Heart right ventricle (tissue), 16 donors: ENCODE measurements around the gene SF1. TPM values are rescaled to one million over a fixed set of nuclear protein-coding genes. Genes with fewer than 3 reads are reported as not detected.

Source experiments
- ATAC-seq, 8 donors: fragments of 200-7000 bp; cut with Tn5 transposase; one replicate each; pipeline ENCODE4 v1.9.1; 2020; ENCODE audit warnings: mild to moderate bottlenecking in 8 of 8, moderate library complexity in 8 of 8, moderate number of reproducible peaks in 1 of 8
- DNase-seq, 2 donors: peaks; one replicate each; pipeline ENCODE4 v3.0.0-alpha.2; 2020
- H3K27ac ChIP-seq, 10 donors: fragments of 200-600 bp; sonication (generic) in 2 of 10; one replicate each; pipeline versions ENCODE4 v1.5.0 to v1.8.0; 2020 to 2022; ENCODE audit warnings: mild to moderate bottlenecking in 3 of 10
- H3K27me3 ChIP-seq, 7 donors: fragments of 200-600 bp; one replicate each; pipeline ENCODE4 v1.8.0; 2021 to 2022; ENCODE audit warnings: mild to moderate bottlenecking in 2 of 7
- H3K36me3 ChIP-seq, 9 donors: fragments of 200-600 bp; sonication (generic) in 1 of 9; one replicate each; pipeline versions ENCODE4 v1.5.0 to v1.8.0; 2020 to 2022; ENCODE audit warnings: mild to moderate bottlenecking in 2 of 9
- H3K4me1 ChIP-seq, 9 donors: fragments of 200-600 bp; sonication (generic) in 1 of 9; one replicate each; pipeline versions ENCODE4 v1.5.0 to v1.8.0; 2020 to 2022; ENCODE audit warnings: mild to moderate bottlenecking in 4 of 9
- H3K4me3 ChIP-seq, 10 donors: fragments of 200-600 bp; sonication (generic) in 2 of 10; one replicate each; pipeline versions ENCODE4 v1.5.0 to v1.8.0; 2020 to 2022; ENCODE audit warnings: mild to moderate bottlenecking in 7 of 10, moderate library complexity in 2 of 10
- H3K9me3 ChIP-seq, 11 donors: fragments of 200-600 bp in 10 of 11; sonication (generic) in 2 of 11; one replicate each; pipeline versions ENCODE4 v1.5.0 to v1.8.0; 2013 to 2022; ENCODE audit warnings: mild to moderate bottlenecking in 2 of 11, control low read depth in 1 of 11, moderate library complexity in 1 of 11
- CTCF ChIP-seq, 9 donors: fragments of 200-600 bp; sonication (generic) in 2 of 9; IDR thresholded peaks; one replicate each; pipeline versions ENCODE4 v1.5.0 to v1.8.0; 2021 to 2022; ENCODE audit warnings: antibody characterized with exemption in 9 of 9, mild to moderate bottlenecking in 5 of 9, moderate library complexity in 1 of 9
- WGBS, 2 donors: extraction: QIAGEN DNeasy Blood & Tissue Kit; methylation state at CpG; one replicate each; pipeline ENCODE4 v1.1.7; 2013; ENCODE audit warnings: inconsistent platforms in 1 of 2; 5-methylcytosine and 5-hydroxymethylcytosine counted together
- intact Hi-C, 10 donors: fragments of 100-400 bp; cut with DNase I; formaldehyde crosslinking; loops; one replicate each; pipeline versions ENCODE4 v1.11.1 to v1.14.2; 2022
- polyA plus RNA-seq, 2 donors: library from polyadenylated mRNA; stranded (reverse); fragments of 200-250 nt; gene quantifications; one replicate each; pipeline ENCODE4 v1.2.3, GENCODE V29; 2013
- total RNA-seq, 10 donors: library from RNA; stranded (reverse); fragmentation: NEBNext Ultra II Directional in 3 of 10; extraction: Animal tissue kit (Norgen Biotek cat#: 25700) in 3 of 10; gene quantifications; one replicate each; pipeline versions ENCODE4 v1.2.1 to v1.2.4, GENCODE V29; 2021 to 2023
- donor health status: Arrhythmogenic right ventricular cardiomyopathy.
- donor health status: ischemic (EF 13 %, LVEDD 7.1; RV severe dilation, severe dysfunction).
- donor health status: healthy with polysubstance abuse.
- donor health status: DM: no; HTN: yes; CAD: no.
- donor health status: DM: no; HTN: no; CAD: no.
- donor health status: ischemic (EF 25% LVEDD 6.9; RV normal size, moderate dysfunction).
- donor health status: ischemic (EF 25% LVEDD 5.7; RV mildly dilated, moderate dysfunction).
- donor health status: healthy.
- donor health status: DM: yes; HTN: yes; CAD: no.
- donor health status: Ischemic cardiomyopathy.
- donor health status: ischemic (EF 35%, LVEDD 5.7; RV mildly dilated, moderate dysfunction).
- donor health status: nonischemic (EF 11% LVEDD 7.7; RV severe dilation, severe dysfunction).
- donor health status: DM: yes; HTN: yes; CAD: no.
- donor health status: PGD.
- donor health status: ischemic (EF 29% LVEDD 5.4; RV normal size, mild dysfunction).
- donor health status: nonischemic (EF 23%, LVEDD 6.1; RV moderate dilation, normal function).

Gene SF1
- total and polyA plus RNA-seq, 12 donors = 45.6 to 201 (median 160) TPM

- Histone ChIP-seq H3K27me3 (peaks cover 6 to 91% (median 86%) of the 10 kb centered on the region in 7 donors), H3K27ac (no peak overlapping the region), H3K4me1 (peaks cover 0 to 6% (median 5%) of the 10 kb centered on the region in 9 donors), H3K4me3 (no peak overlapping the region), H3K9me3 (no peaks in the 10 kb centered on the region), H3K36me3 (no peaks in the 10 kb centered on the region)
- 72 to 77% methylated on average over 3 to 4 of the region's 4 CpGs for WGBS, 2 donors
- no peak for TF ChIP-seq CTCF (IDR thresholded peaks at IDR 0.05)
- no peak for DNase-seq
- ATAC-seq = no peak
- intact Hi-C loops = no loop called here
Measured at GRCh38 chr11:64718780-64719124, 59.6 kb downstream of the SF1 start.

- no peaks in the 10 kb centered on the region for H3K36me3 ChIP-seq
- intact Hi-C loops = no loop called here
- H3K27me3 ChIP-seq = peaks cover 8 to 96% (median 88%) of the 10 kb centered on the region in 7 donors
- ATAC-seq = no peak
- no peaks in the 10 kb centered on the region for H3K9me3 ChIP-seq
- DNase-seq = no peak
- no peak for TF ChIP-seq CTCF (IDR thresholded peaks at IDR 0.05)
- no peak overlapping the region for H3K4me3 ChIP-seq
- 80 to 81% methylated on average over 15 of the region's 15 CpGs for WGBS, 2 donors
- peaks cover 0 to 1% (median under 1%) of the 10 kb centered on the region in 9 donors for H3K4me1 ChIP-seq
- no peak overlapping the region for H3K27ac ChIP-seq
Measured at GRCh38 chr11:64718084-64718779, 60.1 kb downstream of the SF1 start.

- WGBS, 2 donors = 64 to 72% methylated on average over 4 of the region's 4 CpGs
Measured at GRCh38 chr11:64717268-64717578, 61.1 kb downstream of the SF1 start.

GRCh38 chr11:64716473-64717267, 61.7 kb downstream of the SF1 start:
- intact Hi-C loops = no loop called here
- no peak overlapping the region for H3K4me3 ChIP-seq
- no peaks in the 10 kb centered on the region for H3K36me3 ChIP-seq
- DNase-seq (no peak), ATAC-seq (no peak)
- H3K4me1 ChIP-seq = peaks cover 0 to 6% (median 0%) of the 10 kb centered on the region in 9 donors
- H3K9me3 ChIP-seq = no peaks in the 10 kb centered on the region
- whole genome bisulfite sequencing, 2 donors = 41 to 45% methylated on average over 21 of the region's 21 CpGs
- H3K27ac ChIP-seq = no peak overlapping the region
- no peak for TF ChIP-seq CTCF (IDR thresholded peaks at IDR 0.05)
- peaks cover 23 to 100% (median 98%) of the 10 kb centered on the region in 7 donors for H3K27me3 ChIP-seq

More at GRCh38 chr11:64717268-64717578, 61.1 kb downstream of the SF1 start:
- H3K27me3 ChIP-seq = peaks cover 18 to 100% (median 97%) of the 10 kb centered on the region in 7 donors
- intact Hi-C loops = no loop called here
- peaks cover 0 to 5% (median 0%) of the 10 kb centered on the region in 9 donors for H3K4me1 ChIP-seq
- no peaks in the 10 kb centered on the region for H3K9me3 ChIP-seq
- H3K4me3 ChIP-seq = no peak overlapping the region
- TF ChIP-seq CTCF (IDR thresholded peaks at IDR 0.05) = no peak
- H3K27ac ChIP-seq = no peak overlapping the region
- H3K36me3 ChIP-seq = no peaks in the 10 kb centered on the region
- DNase-seq = no peak
- ATAC-seq = no peak
